Mesendoderm (in vitro differentiated cells): ENCODE measurements around the gene KRT26.
"Not testable (repeated sequence)": the region's sequence is repeated elsewhere in the genome, so short reads cannot be mapped to it uniquely, and the experiment has no call there.

Source experiments
- DNase-seq: peaks from one replicate; pipeline ENCODE4 v3.0.0; 2013
- H2AK5ac ChIP-seq: 2 replicates; pipeline ENCODE4 v1.6.1; 2013; ENCODE audit warnings: low read length, inconsistent platforms
- H2BK120ac ChIP-seq: 2 replicates; pipeline ENCODE4 v1.6.1; 2013; ENCODE audit warnings: low read depth, mild to moderate bottlenecking, low read length, moderate library complexity, mixed read lengths
- H2BK15ac ChIP-seq: replicated peaks from 2 replicates; pipeline ENCODE4 v1.6.1; 2013; ENCODE audit warnings: low read depth, mild to moderate bottlenecking, moderate library complexity
- H2BK5ac ChIP-seq: 2 replicates; pipeline ENCODE4 v1.6.1; 2013; ENCODE audit warnings: low read length, inconsistent platforms
- H3K18ac ChIP-seq: 2 replicates; pipeline ENCODE4 v1.6.1; 2013; ENCODE audit warnings: mild to moderate bottlenecking, low read length, mixed read lengths
- H3K23ac ChIP-seq: one replicate; pipeline ENCODE4 v1.6.1; 2013; ENCODE audit warnings: low read length
- H3K27ac ChIP-seq: 2 replicates; pipeline ENCODE4 v1.5.1; 2013; ENCODE audit warnings: low read depth, mild to moderate bottlenecking, inconsistent platforms, low read length, moderate library complexity
- H3K27me3 ChIP-seq: 2 replicates; pipeline ENCODE4 v1.6.1; 2013; ENCODE audit warnings: low read length, control low read depth, mild to moderate bottlenecking, inconsistent platforms; ENCODE audit not compliant: insufficient read depth, poor library complexity
- H3K36me3 ChIP-seq: 2 replicates; pipeline ENCODE4 v1.6.1; 2013; ENCODE audit warnings: low read length, inconsistent platforms; ENCODE audit not compliant: control insufficient read depth, insufficient read depth
- H3K4ac ChIP-seq: one replicate; pipeline ENCODE4 v1.6.1; 2013; ENCODE audit warnings: low read depth, mild to moderate bottlenecking, low read length, moderate library complexity
- H3K4me1 ChIP-seq: 2 replicates; pipeline ENCODE4 v1.6.1; 2013; ENCODE audit warnings: low read depth, low read length, inconsistent platforms; ENCODE audit not compliant: control insufficient read depth
- H3K4me2 ChIP-seq: 2 replicates; pipeline ENCODE4 v1.6.1; 2013; ENCODE audit warnings: low read length
- H3K4me3 ChIP-seq: 2 replicates; pipeline ENCODE4 v1.5.1; 2013; ENCODE audit warnings: mild to moderate bottlenecking, low read length
- H3K56ac ChIP-seq: one replicate; pipeline ENCODE4 v1.6.1; 2013; ENCODE audit warnings: low read length
- H3K79me1 ChIP-seq: 2 replicates; pipeline ENCODE4 v1.6.1; 2013; ENCODE audit warnings: low read length, inconsistent platforms
- H3K79me2 ChIP-seq: 2 replicates; pipeline ENCODE4 v1.6.1; 2013; ENCODE audit warnings: mild to moderate bottlenecking, low read length; ENCODE audit not compliant: control insufficient read depth, insufficient read depth
- H3K9ac ChIP-seq: 2 replicates; pipeline ENCODE4 v1.6.1; 2013; ENCODE audit warnings: low read length, inconsistent platforms
- H4K5ac ChIP-seq: one replicate; pipeline ENCODE4 v1.6.1; 2013; ENCODE audit warnings: low read length
- H4K8ac ChIP-seq: one replicate; pipeline ENCODE4 v1.6.1; 2013; ENCODE audit warnings: low read depth, mild to moderate bottlenecking, control low read depth, low read length, moderate library complexity
- WGBS: extraction: QIAGEN DNeasy Blood & Tissue Kit; methylation state at CpG from one replicate; pipeline ENCODE4 v1.1.7; 2013; ENCODE audit warnings: low lambda C conversion rate, missing lambda C conversion rate; ENCODE audit not compliant: insufficient coverage; ENCODE audit errors: extremely low coverage; 5-methylcytosine and 5-hydroxymethylcytosine counted together

The KRT26 gene

DNA sequence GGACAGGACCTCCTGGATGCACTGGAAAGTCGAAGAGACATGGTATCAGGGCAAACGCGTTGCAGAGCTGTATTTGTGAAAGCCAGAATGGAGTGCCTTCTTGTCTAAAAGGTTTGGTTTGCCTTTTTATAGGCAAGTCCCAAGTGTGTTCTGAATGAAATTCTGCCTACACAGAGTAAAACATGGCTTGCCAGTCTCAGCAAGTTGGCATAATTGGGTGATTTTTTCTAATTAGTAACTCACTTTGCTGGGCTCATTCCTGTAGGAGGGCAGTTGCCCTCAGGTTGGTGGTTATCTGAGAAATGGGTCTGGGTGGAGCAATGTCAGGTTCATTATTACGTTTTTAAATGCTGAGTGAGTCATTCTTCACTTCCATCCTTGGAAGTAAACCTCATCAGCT lies 16.8 kb downstream of the KRT26 start, which contains the start of gene KRT25:
Gene KRT25 (minus strand): TSS at position 101 of the 400 bp plus-strand sequence. CDS start 60 bp downstream, at position 41.
- Histone ChIP-seq H3K56ac (no peak within 1 kb of the TSS), H3K4me1 (no peaks in the 10 kb centered on the region), H3K9ac (no peak within 1 kb of the TSS), H2BK15ac (no peak within 1 kb of the TSS), H4K5ac (no peak within 1 kb of the TSS), H3K79me2 (no peaks in the 10 kb centered on the region), H2BK120ac (no peak within 1 kb of the TSS), H3K79me1 (no peaks in the 10 kb centered on the region), H3K4me3 (no peak within 1 kb of the TSS), H3K4me2 (no peak within 1 kb of the TSS), H4K8ac (no peak within 1 kb of the TSS), H3K27me3 (no peaks in the 10 kb centered on the region), H3K27ac (no peak within 1 kb of the TSS), H2AK5ac (no peak within 1 kb of the TSS), H3K36me3 (no peaks in the 10 kb centered on the region), H3K4ac (no peak within 1 kb of the TSS), H3K18ac (no peak within 1 kb of the TSS), H3K23ac (no peak within 1 kb of the TSS), H2BK5ac (no peak within 1 kb of the TSS)
- DNase-seq = no peak
- WGBS = no CpG with 5 or more reads among the region's 4 CpGs

DNA sequence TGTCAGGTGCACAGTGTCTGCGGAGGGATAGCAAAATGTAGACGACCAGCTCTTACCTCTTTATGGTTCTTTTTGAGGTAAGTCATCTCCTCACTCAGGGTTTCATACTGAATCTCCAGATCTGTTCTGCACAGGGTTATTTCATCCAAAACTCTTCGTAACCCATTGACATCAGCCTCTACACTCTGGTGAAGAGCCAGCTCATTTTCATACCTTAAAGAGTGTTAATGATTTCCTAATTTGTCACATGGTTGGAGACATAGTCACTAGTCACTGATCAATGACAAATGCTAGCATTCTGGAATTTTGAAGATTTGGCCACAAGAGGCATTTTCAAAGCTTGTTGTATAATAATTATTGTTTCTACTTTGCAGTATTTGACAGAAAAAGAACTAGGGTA lies 18.2 kb downstream of the KRT26 start:
- Histone ChIP-seq H3K4me3 (no peak overlapping the region), H3K4me2 (no peak overlapping the region), H3K27ac (no peak overlapping the region), H3K36me3 (no peaks in the 10 kb centered on the region), H3K4me1 (no peaks in the 10 kb centered on the region), H2AK5ac (no peak overlapping the region), H3K27me3 (no peaks in the 10 kb centered on the region), H3K18ac (no peak overlapping the region), H4K8ac (no peak overlapping the region), H3K79me1 (no peaks in the 10 kb centered on the region), H2BK120ac (no peak overlapping the region), H2BK5ac (no peak overlapping the region), H4K5ac (no peak overlapping the region), H3K56ac (no peak overlapping the region), H3K23ac (no peak overlapping the region), H2BK15ac (no peak overlapping the region), H3K4ac (no peak overlapping the region), H3K79me2 (no peaks in the 10 kb centered on the region), H3K9ac (no peak overlapping the region)
- no CpG with 5 or more reads among the region's 3 CpGs for WGBS
- no peak for DNase-seq

DNA sequence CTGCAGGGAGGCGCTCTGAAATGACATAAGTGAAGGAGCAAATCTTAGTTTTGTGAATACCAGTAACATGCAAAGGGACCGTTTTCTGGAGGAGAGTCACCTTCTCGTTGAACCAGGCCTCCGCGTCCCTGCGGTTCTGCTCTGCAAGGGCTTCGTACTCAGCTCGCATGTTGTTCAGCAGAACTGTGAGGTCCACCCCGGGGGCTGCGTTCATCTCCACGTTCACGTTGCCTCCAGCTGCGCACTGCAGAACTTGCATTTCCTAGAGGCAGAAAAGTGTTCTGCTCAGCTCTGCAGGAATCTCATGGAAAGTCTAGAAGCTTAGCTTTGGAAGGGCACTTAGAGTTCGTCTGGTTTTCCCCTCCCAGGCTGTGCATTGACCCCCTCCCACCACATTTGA lies 20.9 kb downstream of the KRT26 start:
- H4K8ac ChIP-seq = no peak overlapping the region

GRCh38 chr17:40750391-40750790 lies 21.6 kb downstream of the KRT26 start:
- no peak overlapping the region for H3K23ac ChIP-seq
- no peak overlapping the region for H2BK15ac ChIP-seq
- H3K56ac ChIP-seq = no peak overlapping the region
- no peak overlapping the region for H3K4ac ChIP-seq
- H3K9ac ChIP-seq = no peak overlapping the region
- no peak overlapping the region for H2BK120ac ChIP-seq
- H3K27ac ChIP-seq = no peak overlapping the region
- no peak overlapping the region for H4K8ac ChIP-seq
- no CpG with 5 or more reads among the region's 6 CpGs for WGBS
- H3K79me2 ChIP-seq = no peaks in the 10 kb centered on the region
- H3K27me3 ChIP-seq = no peaks in the 10 kb centered on the region
- no peaks in the 10 kb centered on the region for H3K36me3 ChIP-seq
- no peak for DNase-seq
- no peak overlapping the region for H3K18ac ChIP-seq
- H2AK5ac ChIP-seq = no peak overlapping the region
- no peak overlapping the region for H3K4me2 ChIP-seq
- H2BK5ac ChIP-seq = no peak overlapping the region
- no peaks in the 10 kb centered on the region for H3K4me1 ChIP-seq
- no peak overlapping the region for H3K4me3 ChIP-seq
- no peak overlapping the region for H4K5ac ChIP-seq
- no peaks in the 10 kb centered on the region for H3K79me1 ChIP-seq

More for the DNA sequence above, 20.9 kb downstream of the KRT26 start:
- H3K79me1 ChIP-seq = no peaks in the 10 kb centered on the region
- H3K4me1 ChIP-seq = no peaks in the 10 kb centered on the region
- no peak overlapping the region for H3K4me2 ChIP-seq
- H3K4ac ChIP-seq = no peak overlapping the region
- H2BK15ac ChIP-seq = no peak overlapping the region
- no peak for DNase-seq
- H2AK5ac ChIP-seq = no peak overlapping the region
- no peak overlapping the region for H3K23ac ChIP-seq
- H3K56ac ChIP-seq = no peak overlapping the region
- H3K4me3 ChIP-seq = no peak overlapping the region
- H3K36me3 ChIP-seq = no peaks in the 10 kb centered on the region
- H4K5ac ChIP-seq = no peak overlapping the region
- no CpG with 5 or more reads among the region's 14 CpGs for WGBS
- no peak overlapping the region for H2BK120ac ChIP-seq
- no peak overlapping the region for H3K18ac ChIP-seq
- no peaks in the 10 kb centered on the region for H3K27me3 ChIP-seq
- no peak overlapping the region for H3K9ac ChIP-seq
- H3K79me2 ChIP-seq = no peaks in the 10 kb centered on the region
- no peak overlapping the region for H3K27ac ChIP-seq
- H2BK5ac ChIP-seq = no peak overlapping the region

DNA sequence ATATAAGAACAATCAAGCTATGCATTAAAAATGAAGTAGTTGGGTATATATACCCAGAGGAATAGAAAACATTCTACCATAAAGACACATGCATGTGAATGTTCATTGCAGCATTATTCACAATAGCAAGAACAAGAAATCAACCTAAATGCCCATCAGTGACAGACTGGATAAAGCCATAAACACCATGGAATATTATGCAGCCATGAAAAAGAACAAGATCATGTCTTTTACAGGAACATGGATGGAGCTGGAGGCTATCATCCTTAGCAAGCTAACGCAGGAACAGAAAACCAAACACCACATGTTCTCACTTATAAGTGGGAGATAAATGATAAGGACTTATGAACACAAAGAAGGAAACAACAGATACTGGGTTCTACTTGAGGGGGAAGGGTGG lies 23.3 kb downstream of the KRT26 start:
- not testable (repeated sequence) for H3K36me3 ChIP-seq, H3K27ac ChIP-seq, H3K4ac ChIP-seq, H3K18ac ChIP-seq, H3K9ac ChIP-seq, H3K56ac ChIP-seq, H3K79me1 ChIP-seq, DNase-seq, H3K23ac ChIP-seq, H2BK120ac ChIP-seq, H3K4me1 ChIP-seq, H3K79me2 ChIP-seq, H4K8ac ChIP-seq, H4K5ac ChIP-seq, H2BK5ac ChIP-seq, H3K4me3 ChIP-seq, H3K27me3 ChIP-seq, H3K4me2 ChIP-seq, H2AK5ac ChIP-seq, H2BK15ac ChIP-seq
- WGBS = no CpG with 5 or more reads among the region's 1 CpG

DNA sequence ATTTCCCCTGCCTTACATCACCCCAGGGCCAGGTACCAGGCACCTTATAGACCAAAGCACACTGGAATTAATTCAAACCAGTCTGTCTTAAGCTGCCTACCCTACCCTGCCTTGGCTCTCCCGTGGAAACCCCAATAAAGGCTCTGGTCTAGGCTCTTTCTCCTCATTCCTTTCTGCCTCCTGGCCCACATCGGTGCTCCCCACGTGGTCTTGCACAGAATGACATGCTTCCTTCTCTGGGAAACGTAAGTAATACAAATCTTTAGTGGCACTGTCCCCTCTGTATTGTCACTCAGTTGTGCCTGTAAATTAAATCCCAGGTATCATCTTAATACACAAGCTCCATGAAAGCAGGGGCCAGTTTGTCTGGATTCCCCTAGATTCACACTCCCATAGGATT lies 33.4 kb downstream of the KRT26 start:
- no peaks in the 10 kb centered on the region for H3K27me3 ChIP-seq
- H4K5ac ChIP-seq = no peak overlapping the region
- H3K23ac ChIP-seq = no peak overlapping the region
- H2AK5ac ChIP-seq = no peak overlapping the region
- no peaks in the 10 kb centered on the region for H3K4me1 ChIP-seq
- DNase-seq = no peak
- no peak overlapping the region for H3K18ac ChIP-seq
- H2BK15ac ChIP-seq = no peak overlapping the region
- no CpG with 5 or more reads among the region's 4 CpGs for WGBS
- H3K9ac ChIP-seq = no peak overlapping the region
- no peak overlapping the region for H2BK120ac ChIP-seq
- H3K56ac ChIP-seq = no peak overlapping the region
- H4K8ac ChIP-seq = no peak overlapping the region
- H3K79me1 ChIP-seq = no peaks in the 10 kb centered on the region
- no peak overlapping the region for H3K4me2 ChIP-seq
- H3K27ac ChIP-seq = no peak overlapping the region
- H3K79me2 ChIP-seq = no peaks in the 10 kb centered on the region
- H3K4me3 ChIP-seq = no peak overlapping the region
- H3K4ac ChIP-seq = no peak overlapping the region
- H3K36me3 ChIP-seq = no peaks in the 10 kb centered on the region
- H2BK5ac ChIP-seq = no peak overlapping the region
